Transverse colon (tissue), 4 donors: Measurements from ENCODE around the gene SNUPN. TPM values are rescaled to one million over a fixed set of nuclear protein-coding genes. Genes with fewer than 3 reads are reported as not detected.
"Not testable (repeated sequence)": the region's sequence is repeated elsewhere in the genome, so short reads cannot be mapped to it uniquely, and the experiment has no call there.

Experiments
- DNase-seq: peaks from one replicate; pipeline ENCODE4 v3.0.0-alpha.2; 2019
- H3K27ac ChIP-seq, 4 donors: fragments of 200-600 bp; sonication (generic); 2 replicates each; pipeline ENCODE4 v1.5.1; 2016 to 2018; ENCODE audit warnings: inconsistent platforms in 4 of 4
- H3K27me3 ChIP-seq: fragments of 200-600 bp; sonication (generic); 2 replicates; pipeline ENCODE4 v1.5.1; 2017; ENCODE audit warnings: inconsistent platforms
- H3K36me3 ChIP-seq, 4 donors: fragments of 200-600 bp; sonication (generic); 2 replicates each; pipeline ENCODE4 v1.5.1; 2017 to 2019; ENCODE audit warnings: inconsistent platforms in 4 of 4
- H3K4me1 ChIP-seq, 4 donors: fragments of 200-600 bp; sonication (generic); 2 replicates each; pipeline ENCODE4 v1.5.1; 2017 to 2020; ENCODE audit warnings: inconsistent platforms in 4 of 4
- H3K4me3 ChIP-seq, 4 donors: fragments of 200-600 bp; sonication (generic); 1 replicate in 1 of 4; 2 replicates in 3 of 4; pipeline versions ENCODE4 v1.5.1 to v1.6.1; 2017 to 2019; ENCODE audit warnings: inconsistent platforms in 4 of 4
- H3K9me3 ChIP-seq, 2 donors: fragments of 200-600 bp; sonication (generic); 2 replicates each; pipeline ENCODE4 v1.5.1; 2017 to 2019; ENCODE audit warnings: inconsistent platforms in 2 of 2
- EP300 ChIP-seq: sonication (generic); formaldehyde crosslinking; IDR thresholded peaks from one replicate; pipeline ENCODE4 v1.6.1; 2017; ENCODE audit warnings: antibody characterized with exemption, low read depth
- POLR2A ChIP-seq: fragments of 450-650 bp; IDR thresholded peaks from one replicate; pipeline ENCODE4 v1.6.1; 2016; ENCODE audit warnings: antibody characterized with exemption, mild to moderate bottlenecking, moderate library complexity
- POLR2AphosphoS5 ChIP-seq, 3 donors: sonication (generic); formaldehyde crosslinking; IDR thresholded peaks; one replicate each; pipeline ENCODE4 v1.6.1; 2016; ENCODE audit warnings: antibody characterized with exemption in 3 of 3
- WGBS, 2 donors: methylation state at CpG; one replicate each; pipeline ENCODE4 v1.1.5; 2018; ENCODE audit warnings: low coverage in 1 of 2; 5-methylcytosine and 5-hydroxymethylcytosine counted together
- in situ Hi-C, 4 donors: fragments of 200-750 bp; cut with MboI; loops; one replicate each; pipeline versions ENCODE4 v1.15.0 to v1.15.1; 2017; ENCODE audit warnings: low sequenced_read_pairs in 3 of 4, low pct_ligation_motif_present in 1 of 4, low pct_unique_long_range_greater_than_20kb in 1 of 4
- intact Hi-C: fragments of 100-400 bp; cut with DNase I; formaldehyde crosslinking; loops from one replicate; pipeline ENCODE4 v1.15.1; 2023; ENCODE audit warnings: low total_unique reads
- total RNA-seq, 4 donors: library from RNA; depleted of rRNA; stranded (reverse); fragments of >200 nt; gene quantifications; one replicate each; pipeline ENCODE4 v1.1.0, GENCODE V29; 2016
- TF ChIP-seq, protein P1 (sequence below), 5 experiments: fragments of 200-600 bp in 3 of 5; fragments of 450-650 bp in 2 of 5; sonication (generic) in 3 of 5; IDR thresholded peaks; 1 replicate in 2 of 5; 2 replicates in 3 of 5; pipeline ENCODE4 v1.5.1; 2016 to 2017; ENCODE audit warnings: antibody characterized with exemption in 5 of 5, inconsistent platforms in 3 of 5, mild to moderate bottlenecking in 2 of 5, moderate library complexity in 1 of 5

Gene SNUPN
- total RNA-seq, 4 donors from 2014 or later: 9.4 to 29.5 (median 23.2) TPM

DNA sequence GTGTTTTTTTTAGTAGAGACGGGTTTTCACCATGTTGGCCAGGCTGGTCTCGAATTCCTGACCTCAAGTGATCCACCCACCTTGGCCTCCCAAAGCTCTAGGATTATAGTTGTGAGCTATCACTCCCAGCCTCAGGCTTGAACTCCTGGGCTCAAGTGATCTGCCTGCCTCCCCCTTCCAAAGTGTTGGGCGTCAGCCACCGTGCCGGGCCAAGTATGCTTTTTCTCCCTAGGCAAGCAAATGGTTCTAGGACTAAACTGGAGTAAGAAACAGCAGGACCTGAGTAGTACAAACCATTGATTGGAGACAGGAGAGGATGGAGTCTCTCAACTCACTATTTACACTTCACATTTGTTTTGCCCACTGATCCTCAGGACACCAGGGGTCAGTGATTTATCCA is 41.8 kb downstream of the SNUPN start:
- no peak for DNase-seq
- WGBS, 2 donors: 68% methylated on average over 5 of the region's 5 CpGs; no CpG with 5 or more reads in 1 of the 2 donors
- TF ChIP-seq EP300: no peak
- TF ChIP-seq POLR2A: no peak
- TF ChIP-seq, protein P1, sequence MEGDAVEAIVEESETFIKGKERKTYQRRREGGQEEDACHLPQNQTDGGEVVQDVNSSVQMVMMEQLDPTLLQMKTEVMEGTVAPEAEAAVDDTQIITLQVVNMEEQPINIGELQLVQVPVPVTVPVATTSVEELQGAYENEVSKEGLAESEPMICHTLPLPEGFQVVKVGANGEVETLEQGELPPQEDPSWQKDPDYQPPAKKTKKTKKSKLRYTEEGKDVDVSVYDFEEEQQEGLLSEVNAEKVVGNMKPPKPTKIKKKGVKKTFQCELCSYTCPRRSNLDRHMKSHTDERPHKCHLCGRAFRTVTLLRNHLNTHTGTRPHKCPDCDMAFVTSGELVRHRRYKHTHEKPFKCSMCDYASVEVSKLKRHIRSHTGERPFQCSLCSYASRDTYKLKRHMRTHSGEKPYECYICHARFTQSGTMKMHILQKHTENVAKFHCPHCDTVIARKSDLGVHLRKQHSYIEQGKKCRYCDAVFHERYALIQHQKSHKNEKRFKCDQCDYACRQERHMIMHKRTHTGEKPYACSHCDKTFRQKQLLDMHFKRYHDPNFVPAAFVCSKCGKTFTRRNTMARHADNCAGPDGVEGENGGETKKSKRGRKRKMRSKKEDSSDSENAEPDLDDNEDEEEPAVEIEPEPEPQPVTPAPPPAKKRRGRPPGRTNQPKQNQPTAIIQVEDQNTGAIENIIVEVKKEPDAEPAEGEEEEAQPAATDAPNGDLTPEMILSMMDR (IDR thresholded peaks at IDR 0.05): no peak
- TF ChIP-seq POLR2AphosphoS5 (IDR thresholded peaks at IDR 0.05): no peak
- Histone ChIP-seq H3K4me3 (no peak overlapping the region), H3K9me3 (no peaks in the 10 kb centered on the region), H3K4me1 (peaks cover 0 to 5% (median 2%) of the 10 kb centered on the region in 4 donors), H3K27me3 (no peaks in the 10 kb centered on the region), H3K36me3 (no peaks in the 10 kb centered on the region), H3K27ac (no peak overlapping the region)
- in situ Hi-C loops: no loop called here
- intact Hi-C loops: no loop called here

DNA sequence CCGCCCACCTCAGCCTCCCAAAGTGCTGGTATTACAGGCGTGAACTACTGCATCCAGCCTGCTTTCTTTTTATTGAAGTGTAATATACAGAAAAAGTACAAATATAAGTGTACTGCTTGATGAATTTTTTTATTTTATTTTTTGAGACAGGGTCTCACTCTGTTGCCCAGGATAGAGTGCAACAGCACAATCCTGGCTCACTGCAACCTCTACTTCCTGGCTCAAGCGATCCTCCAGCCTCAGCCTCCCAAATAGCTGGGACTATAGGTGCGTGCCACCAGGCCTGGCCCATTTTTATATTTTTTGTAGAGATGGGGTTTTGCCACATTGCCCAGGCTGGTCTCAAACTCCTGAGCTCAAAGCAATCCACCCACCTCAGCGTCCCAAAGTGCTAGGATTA is 42.6 kb downstream of the SNUPN start:
- in situ Hi-C loops, H3K4me3 ChIP-seq, DNase-seq, H3K36me3 ChIP-seq, intact Hi-C loops, H3K9me3 ChIP-seq, H3K4me1 ChIP-seq, H3K27ac ChIP-seq, H3K27me3 ChIP-seq: not testable (repeated sequence)
- 94 to 100% methylated on average over 3 to 5 of the region's 5 CpGs for WGBS, 2 donors

DNA sequence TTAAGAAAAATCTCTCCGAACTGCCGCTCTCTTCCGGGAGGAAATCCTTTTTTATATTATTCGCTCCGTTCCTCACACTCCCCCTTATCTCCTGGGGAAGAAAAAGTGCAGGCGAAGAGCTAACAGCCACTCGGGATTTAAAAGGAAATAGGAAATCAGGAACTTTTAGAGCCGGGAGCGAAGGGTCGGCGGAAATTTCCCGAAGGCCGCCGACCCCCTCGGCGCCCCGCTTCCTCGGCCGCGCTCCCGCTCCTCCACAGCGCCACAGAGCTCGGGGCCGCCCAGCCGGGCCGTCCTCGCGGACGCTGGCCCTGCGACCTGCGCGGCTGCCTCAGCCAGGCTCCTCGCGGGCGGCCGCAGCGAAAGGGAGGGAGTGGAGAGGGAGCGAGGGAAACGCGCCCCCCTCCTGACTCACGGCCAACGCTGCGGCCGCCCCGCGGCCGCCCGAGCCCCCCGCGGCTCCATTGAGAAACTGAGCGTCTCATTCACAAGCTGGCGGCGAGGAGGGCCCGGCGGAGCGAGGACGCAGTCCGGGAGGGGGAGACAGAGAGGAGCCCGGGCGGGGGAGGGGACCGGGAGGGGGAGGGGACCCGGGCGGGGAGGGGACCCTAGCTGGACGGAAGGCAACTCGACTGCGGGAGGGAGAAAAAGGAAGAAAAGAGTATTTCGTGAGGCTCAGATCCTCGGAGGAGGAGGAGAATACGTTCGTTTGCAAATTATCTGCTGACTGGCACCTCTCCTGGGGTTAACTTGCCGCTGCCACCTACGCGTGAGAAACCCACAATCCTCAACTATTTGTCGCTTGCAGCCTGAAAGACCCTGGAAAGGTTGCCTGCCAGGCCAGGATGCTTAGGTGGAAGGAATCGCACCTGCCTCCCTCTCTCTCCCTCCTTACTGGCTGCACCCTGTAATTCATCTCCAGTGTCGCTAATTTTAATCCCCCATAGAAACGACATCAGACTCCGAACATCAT is 46.3 kb downstream of the SNUPN start, which contains the start of gene PTPN9:
Gene PTPN9, minus strand, starts transcription at position 368 of the 973 bp plus-strand sequence. CDS start 539 bp downstream, outside the sequence.
- in situ Hi-C loops: no loop called here
- TF ChIP-seq EP300 (no peak), POLR2AphosphoS5 (IDR thresholded peaks at IDR 0.05) (peak in 2 of 3 donors; percentile 34 to 50), POLR2A (peak; percentile 50)
- TF ChIP-seq, protein P1 (IDR thresholded peaks at IDR 0.05): peak in 4 of 5 experiments; percentile 45 to 65 (median 56)
- Histone ChIP-seq H3K27me3 (no peaks in the 10 kb centered on the region), H3K36me3 (no peaks in the 10 kb centered on the region), H3K9me3 (no peaks in the 10 kb centered on the region), H3K4me1 (peaks cover 0 to 24% (median 15%) of the 10 kb centered on the region in 4 donors), H3K4me3 (peak within 1 kb of the TSS; percentile 64 to 98 (median 86)), H3K27ac (peak within 1 kb of the TSS; percentile 88 to 96 (median 94))
- peak; percentile 85 for DNase-seq
- 0 to 2% methylated on average over 2 to 69 of the region's 78 CpGs for WGBS, 2 donors
- intact Hi-C loops: loop anchor here (5.0 kb wide), 1 partner anchor 122 kb away; no protein-coding TSS in a partner anchor

DNA sequence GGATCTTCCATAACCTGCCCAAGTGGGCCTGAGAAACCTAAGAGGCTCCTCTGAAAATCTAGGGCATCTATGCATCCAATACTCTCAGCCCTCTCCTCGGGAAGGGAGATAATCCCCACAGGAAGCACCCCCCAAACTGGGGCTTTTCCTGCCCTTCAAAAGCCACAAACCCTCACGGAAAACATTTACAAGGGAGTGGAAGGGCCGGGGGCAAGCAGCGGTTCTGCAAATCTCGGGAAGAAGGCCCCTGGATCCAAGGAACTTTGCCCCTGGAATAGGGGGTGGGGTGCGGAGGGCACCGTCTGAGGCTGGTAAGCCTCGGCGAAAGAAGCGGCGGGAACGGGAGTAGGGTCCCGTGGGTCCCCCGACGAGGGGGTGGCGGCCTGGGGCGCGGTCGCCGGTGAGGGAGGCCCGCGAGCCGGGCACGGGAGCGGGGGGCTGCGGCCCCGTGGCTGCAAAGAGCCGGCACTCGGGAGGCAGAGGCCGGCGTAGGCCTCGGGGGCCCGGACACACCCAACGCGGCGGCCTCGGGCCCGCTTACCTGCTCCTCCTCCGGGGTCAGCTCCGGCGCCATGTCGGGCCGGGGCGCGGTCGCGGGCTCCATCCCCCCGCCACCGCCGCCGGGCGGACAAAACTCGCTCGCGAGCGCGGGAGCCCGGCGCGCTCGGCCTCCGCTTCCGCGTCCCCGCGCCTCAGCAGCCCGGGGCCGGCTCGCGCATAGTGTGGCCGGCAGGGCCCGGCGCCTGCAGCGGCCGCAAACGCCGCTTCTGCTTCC is 47.2 kb downstream of the SNUPN start:
- WGBS, 2 donors: 1 to 3% methylated on average over 5 to 73 of the region's 77 CpGs
- intact Hi-C loops: loop anchor here (5.0 kb wide), 1 partner anchor 121 kb away; no protein-coding TSS in a partner anchor

More for the DNA sequence above, 47.2 kb downstream of the SNUPN start:
- peaks cover 0 to 28% (median 15%) of the 10 kb centered on the region in 4 donors for H3K4me1 ChIP-seq
- no peaks in the 10 kb centered on the region for H3K36me3 ChIP-seq
- TF ChIP-seq EP300: no peak
- TF ChIP-seq POLR2A: no peak
- TF ChIP-seq POLR2AphosphoS5 (IDR thresholded peaks at IDR 0.05): no peak
- TF ChIP-seq, protein P1 (IDR thresholded peaks at IDR 0.05): no peak
- H3K27ac ChIP-seq: peak overlapping the region; percentile 88 to 96 (median 94)
- H3K27me3 ChIP-seq: no peaks in the 10 kb centered on the region
- peak; percentile 44 for DNase-seq
- in situ Hi-C loops: no loop called here
- H3K9me3 ChIP-seq: no peaks in the 10 kb centered on the region
- peak overlapping the region; percentile 64 to 98 (median 86) for H3K4me3 ChIP-seq
